ENCODE results near the gene DOCK11. TPM values are rescaled to one million over a fixed set of nuclear protein-coding genes. Genes with fewer than 3 reads are reported as not detected.
A peak's percentile ranks its signal among the peaks of the same experiment; 100 is the strongest.

The DOCK11 gene
- total RNA-seq, 1 donor from 2014 or later = 23.0 TPM

DNA sequence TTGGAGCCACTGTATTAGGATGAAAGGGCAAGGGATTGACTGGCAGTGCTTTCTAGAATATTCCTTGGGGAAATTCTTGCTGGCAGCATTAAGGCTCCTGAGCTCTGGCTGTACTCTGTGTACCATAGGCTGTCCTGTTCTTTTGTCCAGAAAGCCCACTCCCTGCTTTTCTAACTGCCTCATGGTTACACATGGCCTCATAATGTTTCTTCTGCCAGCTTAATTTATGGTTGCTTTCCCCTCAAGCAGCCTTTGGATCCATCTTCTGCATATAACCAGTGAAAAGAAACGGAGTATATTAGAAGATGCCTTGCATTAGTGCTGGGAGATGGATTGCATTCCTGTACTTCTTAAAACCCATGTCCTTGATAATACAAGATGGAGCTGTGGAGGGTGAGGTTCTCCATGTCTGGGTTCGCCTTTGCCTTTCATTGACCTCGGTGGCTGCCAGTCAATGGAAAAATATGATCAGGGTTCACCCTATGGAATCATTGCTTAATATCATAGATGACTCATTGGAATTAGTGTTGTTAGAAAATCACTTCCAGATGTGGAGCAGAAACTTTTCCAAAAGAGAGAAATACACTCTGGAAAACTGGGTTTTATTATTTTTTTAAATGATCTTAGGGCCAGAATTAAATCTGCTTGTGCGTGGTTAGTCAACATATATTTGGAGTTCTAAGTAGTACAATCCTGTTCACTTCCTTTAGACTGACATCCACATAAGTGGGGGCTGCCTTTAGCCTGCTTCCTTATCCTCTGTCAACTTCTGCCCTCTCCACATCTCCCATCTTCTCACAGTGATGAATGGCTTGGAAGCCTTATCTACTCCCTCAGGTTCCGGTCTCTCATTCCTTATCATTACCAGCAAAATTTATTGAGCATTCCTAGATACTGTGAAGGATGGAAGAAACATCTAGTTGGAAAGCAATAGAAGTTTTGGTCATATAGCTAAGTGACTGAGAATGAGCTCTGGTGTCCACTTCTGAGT lies 24.9 kb downstream of the DOCK11 start:
- H3K27ac ChIP-seq = peak overlapping the region; percentile 57 to 73
- intact Hi-C loops (cut with DNase I) = no loop called here

DNA sequence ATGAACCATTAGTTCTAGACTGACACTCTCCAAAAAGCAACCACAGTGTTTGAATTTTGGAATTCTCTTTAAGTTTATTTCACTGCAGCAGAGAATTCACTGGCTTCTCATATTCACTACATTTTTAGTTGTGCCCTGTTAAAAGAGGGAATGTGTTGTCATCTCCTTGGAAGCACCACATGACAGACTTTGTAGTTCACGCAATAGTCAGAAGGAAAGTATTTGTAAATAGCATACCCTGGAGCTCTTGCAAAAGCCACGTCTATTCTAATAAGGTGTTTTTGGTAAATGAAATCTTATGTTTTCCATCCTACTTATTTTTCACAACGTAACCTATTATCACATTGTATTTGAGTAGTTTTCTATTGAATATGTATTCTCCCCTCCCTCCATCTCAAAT lies 25.8 kb downstream of the DOCK11 start:
- Histone ChIP-seq H3K9me3 (no peaks in the 10 kb centered on the region), H3K27me3 (no peaks in the 10 kb centered on the region), H3K4me3 (no peak overlapping the region), H3K36me3 (no peaks in the 10 kb centered on the region), H3K4me1 (peaks cover 0 to 15% of the 10 kb centered on the region in 2 donors), H3K27ac (peak overlapping the region; percentile 57 to 73)
- no peak for DNase-seq (ENCODE audit: low spot score in 2 of 2)
- intact Hi-C loops (cut with DNase I) = no loop called here
- TF ChIP-seq, protein P1, sequence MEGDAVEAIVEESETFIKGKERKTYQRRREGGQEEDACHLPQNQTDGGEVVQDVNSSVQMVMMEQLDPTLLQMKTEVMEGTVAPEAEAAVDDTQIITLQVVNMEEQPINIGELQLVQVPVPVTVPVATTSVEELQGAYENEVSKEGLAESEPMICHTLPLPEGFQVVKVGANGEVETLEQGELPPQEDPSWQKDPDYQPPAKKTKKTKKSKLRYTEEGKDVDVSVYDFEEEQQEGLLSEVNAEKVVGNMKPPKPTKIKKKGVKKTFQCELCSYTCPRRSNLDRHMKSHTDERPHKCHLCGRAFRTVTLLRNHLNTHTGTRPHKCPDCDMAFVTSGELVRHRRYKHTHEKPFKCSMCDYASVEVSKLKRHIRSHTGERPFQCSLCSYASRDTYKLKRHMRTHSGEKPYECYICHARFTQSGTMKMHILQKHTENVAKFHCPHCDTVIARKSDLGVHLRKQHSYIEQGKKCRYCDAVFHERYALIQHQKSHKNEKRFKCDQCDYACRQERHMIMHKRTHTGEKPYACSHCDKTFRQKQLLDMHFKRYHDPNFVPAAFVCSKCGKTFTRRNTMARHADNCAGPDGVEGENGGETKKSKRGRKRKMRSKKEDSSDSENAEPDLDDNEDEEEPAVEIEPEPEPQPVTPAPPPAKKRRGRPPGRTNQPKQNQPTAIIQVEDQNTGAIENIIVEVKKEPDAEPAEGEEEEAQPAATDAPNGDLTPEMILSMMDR (IDR thresholded peaks at IDR 0.05) = no peak

More for the DNA sequence above, 24.9 kb downstream of the DOCK11 start:
- DNase-seq (ENCODE audit: low spot score in 2 of 2) = no peak
- Histone ChIP-seq H3K4me1 (peaks cover 0 to 15% of the 10 kb centered on the region in 2 donors), H3K27me3 (no peaks in the 10 kb centered on the region), H3K36me3 (no peaks in the 10 kb centered on the region), H3K9me3 (no peaks in the 10 kb centered on the region), H3K4me3 (no peak overlapping the region)
- TF ChIP-seq, protein P1 (IDR thresholded peaks at IDR 0.05) = no peak

DNA sequence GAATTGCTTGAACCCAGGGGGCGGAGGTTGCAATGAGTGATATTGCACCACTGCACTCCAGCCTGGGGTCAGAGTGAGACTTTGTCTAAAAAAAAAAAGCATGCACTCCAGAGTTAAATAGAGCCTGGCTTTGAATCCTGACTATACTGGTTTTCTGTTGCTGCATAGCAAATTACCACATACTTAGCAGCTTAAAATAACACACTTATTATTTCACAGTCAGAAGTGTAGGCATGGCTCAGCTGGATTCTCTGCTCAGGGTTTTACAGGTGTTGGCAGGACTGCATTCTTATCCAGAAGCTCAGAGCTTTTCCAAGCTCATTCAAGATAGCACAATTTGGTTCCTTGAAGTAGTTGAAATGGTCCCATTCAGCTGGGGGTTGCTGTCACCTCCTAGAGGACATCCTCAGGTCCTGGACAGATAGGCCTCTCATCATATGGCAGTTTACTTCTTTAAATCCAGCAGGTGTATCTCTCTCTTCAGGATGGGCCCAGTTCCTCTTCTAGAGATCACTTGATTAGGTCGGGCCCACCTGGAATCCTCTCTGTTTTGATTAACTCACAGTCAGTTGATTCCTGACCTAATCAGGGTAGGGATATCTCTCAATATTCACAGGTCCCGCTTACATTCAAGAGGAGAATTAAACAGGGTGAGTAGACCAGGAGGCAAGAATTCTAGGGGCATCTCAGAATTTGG lies 26.8 kb downstream of the DOCK11 start:
- intact Hi-C loops (cut with DNase I) = no loop called here
- Histone ChIP-seq H3K27ac (peak overlapping the region in 1 of 2 donors; percentile 9), H3K4me3 (no peak overlapping the region), H3K36me3 (no peaks in the 10 kb centered on the region), H3K4me1 (peaks cover 0 to 15% of the 10 kb centered on the region in 2 donors), H3K27me3 (no peaks in the 10 kb centered on the region), H3K9me3 (no peaks in the 10 kb centered on the region)
- no peak for DNase-seq (ENCODE audit: low spot score in 2 of 2)
- TF ChIP-seq, protein P1 (IDR thresholded peaks at IDR 0.05) = no peak

DNA sequence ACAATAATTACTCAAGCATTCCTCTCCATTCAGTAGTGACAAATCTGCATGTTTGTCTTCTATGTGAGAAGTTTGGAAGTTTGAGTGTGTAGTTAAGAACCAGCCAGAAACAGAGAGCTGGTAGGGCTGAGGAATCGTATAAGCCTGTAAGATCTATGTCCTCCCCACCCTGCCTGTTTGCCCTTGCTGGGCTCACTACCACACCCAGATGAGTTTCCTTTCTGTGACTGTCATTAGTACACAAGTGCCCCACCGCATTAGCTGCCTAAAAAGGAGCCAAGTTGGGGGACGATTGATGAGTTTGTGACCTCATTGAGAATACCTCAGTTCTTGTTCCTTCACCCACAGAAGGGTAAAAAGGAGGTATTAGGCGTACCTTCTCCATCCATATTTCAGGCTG lies 28.3 kb downstream of the DOCK11 start:
- TF ChIP-seq, protein P1 (IDR thresholded peaks at IDR 0.05) = no peak
- H3K27ac ChIP-seq = peak overlapping the region; percentile 15 to 34
- no peaks in the 10 kb centered on the region for H3K9me3 ChIP-seq
- H3K4me3 ChIP-seq = no peak overlapping the region
- no peak for DNase-seq (ENCODE audit: low spot score in 2 of 2)
- intact Hi-C loops (cut with DNase I) = no loop called here
- no peaks in the 10 kb centered on the region for H3K27me3 ChIP-seq
- no peaks in the 10 kb centered on the region for H3K36me3 ChIP-seq
- peaks cover 0 to 15% of the 10 kb centered on the region in 2 donors for H3K4me1 ChIP-seq

DNA sequence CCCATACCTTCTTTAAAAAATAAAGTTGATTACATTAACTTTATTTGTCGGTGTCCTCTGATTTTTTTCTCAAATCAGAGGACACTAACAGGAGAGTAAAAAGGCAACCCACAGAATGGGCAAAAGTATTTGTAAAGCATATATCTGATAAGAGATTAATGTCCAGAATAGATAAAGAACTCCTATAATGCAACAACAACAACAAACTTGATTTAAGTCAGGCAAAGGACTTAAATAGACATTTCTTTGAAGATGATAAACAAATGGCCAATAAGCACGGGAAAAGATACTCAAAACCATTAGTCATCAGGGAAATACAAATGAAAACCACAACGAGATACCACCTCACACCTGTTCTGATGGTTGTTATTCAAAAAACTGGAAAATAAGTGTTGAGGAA lies 28.7 kb downstream of the DOCK11 start:
- Histone ChIP-seq H3K27ac (peak overlapping the region in 1 of 2 donors; percentile 34), H3K36me3 (no peaks in the 10 kb centered on the region), H3K27me3 (no peaks in the 10 kb centered on the region), H3K4me1 (peaks cover 0 to 15% of the 10 kb centered on the region in 2 donors), H3K9me3 (no peaks in the 10 kb centered on the region), H3K4me3 (no peak overlapping the region)
- TF ChIP-seq, protein P1 (IDR thresholded peaks at IDR 0.05) = no peak
- intact Hi-C loops (cut with DNase I) = no loop called here
- no peak for DNase-seq (ENCODE audit: low spot score in 2 of 2)
